ENCODE data around the gene SLITRK3. TPM values are rescaled to one million over a fixed set of nuclear protein-coding genes. Genes with fewer than 3 reads are reported as not detected.

SLITRK3 gene
- total and polyA plus RNA-seq, 10 donors: not detected

GRCh38 chr3:165191491-165191890 is 4.7 kb downstream of the SLITRK3 start:
- Histone ChIP-seq H3K36me3 (no peaks in the 10 kb centered on the region), H3K27me3 (replicated peaks in 1 of 7) (peaks cover 0 to 50% (median 40%) of the 10 kb centered on the region in 7 donors), H3K4me3 (no peak overlapping the region), H3K27ac (no peak overlapping the region), H3K4me1 (peaks cover 0 to 23% (median 13%) of the 10 kb centered on the region in 6 donors), H3K9me3 (no peaks in the 10 kb centered on the region)
- no peak for TF ChIP-seq CTCF (IDR thresholded peaks at IDR 0.05 in 8 of 11, conservative IDR thresholded peaks at IDR 0.05 in 3 of 11)
- no peak for TF ChIP-seq POLR2AphosphoS5 (IDR thresholded peaks at IDR 0.05)
- no peak for TF ChIP-seq POLR2A (IDR thresholded peaks at IDR 0.05)
- intact Hi-C loops (cut with DNase I; ENCODE audit: low total_unique reads): no loop called here
- DNase-seq: no peak
- 53 to 66% (median 60%) methylated on average over 3 of the region's 3 CpGs for WGBS, 5 donors

GRCh38 chr3:165188452-165188851 is 7.7 kb downstream of the SLITRK3 start:
- no peak for DNase-seq
- Histone ChIP-seq H3K27ac (no peak overlapping the region), H3K27me3 (replicated peaks in 1 of 7) (peaks cover 0 to 19% (median 9%) of the 10 kb centered on the region in 7 donors), H3K36me3 (no peaks in the 10 kb centered on the region), H3K4me1 (peaks cover 0 to 3% (median 0%) of the 10 kb centered on the region in 6 donors), H3K9me3 (no peaks in the 10 kb centered on the region), H3K4me3 (no peak overlapping the region)
- 83 to 88% (median 85%) methylated on average over 8 to 12 of the region's 12 CpGs for WGBS, 5 donors
- intact Hi-C loops (cut with DNase I; ENCODE audit: low total_unique reads): no loop called here
- no peak for TF ChIP-seq POLR2AphosphoS5 (IDR thresholded peaks at IDR 0.05)
- no peak for TF ChIP-seq POLR2A (IDR thresholded peaks at IDR 0.05)
- TF ChIP-seq CTCF (IDR thresholded peaks at IDR 0.05 in 8 of 11, conservative IDR thresholded peaks at IDR 0.05 in 3 of 11): no peak

- no peak for DNase-seq
- Histone ChIP-seq H3K36me3 (no peaks in the 10 kb centered on the region), H3K4me1 (no peaks in the 10 kb centered on the region), H3K27ac (no peak overlapping the region), H3K9me3 (no peaks in the 10 kb centered on the region), H3K27me3 (replicated peaks in 1 of 7) (peaks cover 0 to 4% (median 0%) of the 10 kb centered on the region in 7 donors), H3K4me3 (no peak overlapping the region)
- intact Hi-C loops (cut with DNase I; ENCODE audit: low total_unique reads): no loop called here
- no peak for TF ChIP-seq POLR2AphosphoS5 (IDR thresholded peaks at IDR 0.05)
- TF ChIP-seq CTCF (IDR thresholded peaks at IDR 0.05 in 8 of 11, conservative IDR thresholded peaks at IDR 0.05 in 3 of 11): peak in 9 of 11 experiments; percentile 28 to 71 (median 64)
- no peak for TF ChIP-seq POLR2A (IDR thresholded peaks at IDR 0.05)
- WGBS, 5 donors: 19 to 24% (median 21%) methylated on average over 8 of the region's 8 CpGs
Measured at GRCh38 chr3:165185707-165186327, 10.4 kb downstream of the SLITRK3 start.

GRCh38 chr3:165181556-165181955 is 14.6 kb downstream of the SLITRK3 start:
- TF ChIP-seq CTCF (IDR thresholded peaks at IDR 0.05 in 8 of 11, conservative IDR thresholded peaks at IDR 0.05 in 3 of 11) (no peak), POLR2A (IDR thresholded peaks at IDR 0.05) (no peak), POLR2AphosphoS5 (IDR thresholded peaks at IDR 0.05) (no peak)
- 18 to 41% (median 28%) methylated on average over 1 of the region's 1 CpG for WGBS, 5 donors
- no peaks in the 10 kb centered on the region for H3K36me3 ChIP-seq
- H3K27me3 ChIP-seq (replicated peaks in 1 of 7): peaks cover 0 to 4% (median 0%) of the 10 kb centered on the region in 7 donors
- H3K9me3 ChIP-seq: no peaks in the 10 kb centered on the region
- H3K4me1 ChIP-seq: no peaks in the 10 kb centered on the region
- intact Hi-C loops (cut with DNase I; ENCODE audit: low total_unique reads): no loop called here
- DNase-seq: no peak
- no peak overlapping the region for H3K27ac ChIP-seq
- no peak overlapping the region for H3K4me3 ChIP-seq
